Endometrium (tissue), 2 donors: ENCODE measurements around the gene EXOC4.

Source experiments
- FAIRE-seq: peaks from 2 replicates; lab custom pipeline; 2012; peaks lifted over from hg19 to GRCh38; lab: Jason Lieb, UNC
- donor health status: control.
- donor health status: control.

EXOC4 gene

DNA sequence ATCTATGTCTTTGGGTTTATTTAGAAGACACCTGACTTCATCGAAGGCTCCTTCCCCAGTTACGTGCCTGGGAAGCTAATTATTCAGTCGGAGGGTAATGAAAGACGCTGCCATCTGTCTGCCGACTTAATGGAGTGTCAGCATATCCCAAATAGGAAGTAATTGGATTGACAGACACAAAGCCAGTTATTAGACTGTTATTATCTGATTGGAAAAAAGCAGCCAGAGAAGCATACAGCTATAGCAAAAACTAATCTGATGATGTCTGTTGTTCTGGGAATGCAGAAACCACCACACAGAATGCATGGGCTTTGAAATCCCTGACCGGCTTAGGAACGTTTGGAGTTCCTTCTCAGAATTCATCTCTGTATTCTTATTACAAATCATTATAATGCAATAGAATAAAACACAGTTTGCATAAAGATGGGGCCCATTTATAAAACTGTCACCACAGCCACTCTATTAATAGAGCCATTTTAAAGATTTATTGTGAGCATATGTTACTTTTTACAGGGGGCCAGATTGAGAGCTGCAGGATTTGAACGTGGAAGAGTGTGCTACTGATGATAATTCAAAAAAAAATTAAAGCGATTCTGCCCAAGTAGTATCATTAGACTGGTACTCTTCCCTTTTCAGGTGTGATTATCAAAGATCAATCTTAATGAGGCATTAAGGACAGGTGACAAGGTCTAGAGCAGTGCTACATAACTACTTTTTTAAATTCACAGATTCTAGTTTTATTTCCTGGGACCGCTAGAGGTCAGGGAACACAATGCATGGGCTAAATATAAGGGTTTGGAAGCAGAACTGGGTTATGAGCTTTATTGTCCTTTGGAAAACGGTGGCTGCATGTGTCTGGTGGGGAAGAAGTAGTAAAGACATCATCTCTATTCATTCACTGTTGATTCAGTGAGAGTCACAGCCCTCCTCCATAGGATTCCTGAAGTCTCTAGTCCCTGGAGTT, 544.2 kb downstream of the EXOC4 start:
- FAIRE-seq, result no peak

DNA sequence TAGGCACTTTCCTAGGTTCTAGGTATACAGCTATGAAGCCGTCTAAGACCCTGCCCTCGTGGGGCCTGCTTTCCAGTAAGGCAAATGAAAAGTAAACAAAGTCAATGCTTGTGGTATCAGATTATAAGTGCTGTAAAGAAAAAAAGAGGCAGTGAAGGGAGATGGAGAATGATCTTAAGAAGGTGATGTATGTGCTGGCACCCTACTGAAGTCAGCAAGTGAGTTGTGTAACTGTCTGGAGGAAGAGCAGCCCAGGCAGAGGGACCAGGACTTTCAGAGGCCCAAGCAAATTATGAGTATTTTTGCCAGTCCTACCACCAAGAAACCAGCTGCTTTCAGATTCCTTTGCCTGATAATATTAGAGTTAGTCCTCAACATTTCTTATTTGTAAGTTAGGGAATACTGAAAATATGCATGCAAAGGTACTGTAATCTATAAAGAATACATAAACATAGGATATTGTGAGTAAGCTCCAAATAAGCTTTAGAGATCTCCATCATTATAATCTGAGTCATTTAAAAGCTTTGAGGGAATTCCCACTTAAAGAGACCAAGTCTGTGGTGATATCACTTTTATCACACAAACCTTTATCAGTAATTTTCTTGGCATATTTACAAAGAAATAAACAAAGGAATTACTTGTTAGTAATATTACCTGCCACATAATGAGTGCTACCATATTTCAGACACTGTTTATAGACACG, 545.1 kb downstream of the EXOC4 start:
- no peak for FAIRE-seq

DNA sequence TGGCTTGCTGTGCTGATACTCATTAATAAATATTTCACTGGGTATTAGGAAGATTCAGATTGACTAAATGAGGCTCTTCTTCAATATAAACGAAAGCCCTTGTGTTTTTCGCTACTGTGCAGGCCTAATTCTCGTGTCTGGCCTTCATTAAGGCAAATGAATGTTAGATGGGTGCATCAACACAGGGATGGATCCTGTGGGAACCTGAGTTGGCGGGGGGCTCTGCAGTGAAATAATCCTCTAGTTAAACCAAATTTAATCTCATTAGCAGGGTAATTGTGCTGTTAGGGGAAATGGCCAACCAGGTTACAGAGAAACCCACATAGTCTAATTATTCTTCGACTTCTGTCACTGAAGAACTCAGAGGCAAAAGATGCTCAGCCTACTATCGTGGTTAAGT, 548.5 kb downstream of the EXOC4 start:
- FAIRE-seq, result no peak

DNA sequence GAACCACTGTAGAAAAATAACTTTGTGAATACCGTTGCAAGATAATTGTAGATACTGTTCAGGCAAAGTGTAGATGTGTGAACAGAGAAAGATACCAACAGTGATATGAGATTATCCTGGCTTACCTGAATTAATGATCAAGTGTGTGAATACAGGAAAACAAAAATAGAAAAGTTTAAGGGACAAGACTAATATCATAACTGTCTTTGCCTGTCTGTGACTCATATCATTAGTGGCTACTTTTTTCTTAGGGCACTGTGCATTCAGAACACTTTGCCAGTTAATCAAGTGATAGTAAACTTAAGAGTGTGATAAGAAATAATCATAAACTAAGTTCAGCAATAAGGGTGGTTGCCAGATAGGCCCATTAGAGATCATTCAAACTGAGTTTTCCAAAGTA, 551.2 kb downstream of the EXOC4 start:
- FAIRE-seq, result no peak

DNA sequence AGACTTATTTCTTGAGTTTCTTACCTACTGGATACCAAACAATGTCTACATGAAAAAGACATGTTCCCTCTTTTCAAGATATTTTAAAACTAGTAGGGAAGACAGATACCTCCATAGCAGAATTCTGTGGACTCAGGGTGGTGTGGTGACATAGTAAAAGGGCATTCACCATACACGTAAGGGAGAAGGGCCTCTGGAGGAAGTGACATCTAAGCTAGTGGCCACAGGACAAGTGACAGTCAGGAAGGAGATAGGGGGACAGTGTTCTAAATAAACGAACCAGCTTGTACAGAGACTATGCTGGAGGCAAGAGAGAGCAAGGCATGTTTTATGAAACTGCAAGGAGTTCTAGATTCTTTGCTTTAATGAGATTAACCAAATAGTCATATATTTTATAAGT, 552.5 kb downstream of the EXOC4 start:
- no peak for FAIRE-seq

DNA sequence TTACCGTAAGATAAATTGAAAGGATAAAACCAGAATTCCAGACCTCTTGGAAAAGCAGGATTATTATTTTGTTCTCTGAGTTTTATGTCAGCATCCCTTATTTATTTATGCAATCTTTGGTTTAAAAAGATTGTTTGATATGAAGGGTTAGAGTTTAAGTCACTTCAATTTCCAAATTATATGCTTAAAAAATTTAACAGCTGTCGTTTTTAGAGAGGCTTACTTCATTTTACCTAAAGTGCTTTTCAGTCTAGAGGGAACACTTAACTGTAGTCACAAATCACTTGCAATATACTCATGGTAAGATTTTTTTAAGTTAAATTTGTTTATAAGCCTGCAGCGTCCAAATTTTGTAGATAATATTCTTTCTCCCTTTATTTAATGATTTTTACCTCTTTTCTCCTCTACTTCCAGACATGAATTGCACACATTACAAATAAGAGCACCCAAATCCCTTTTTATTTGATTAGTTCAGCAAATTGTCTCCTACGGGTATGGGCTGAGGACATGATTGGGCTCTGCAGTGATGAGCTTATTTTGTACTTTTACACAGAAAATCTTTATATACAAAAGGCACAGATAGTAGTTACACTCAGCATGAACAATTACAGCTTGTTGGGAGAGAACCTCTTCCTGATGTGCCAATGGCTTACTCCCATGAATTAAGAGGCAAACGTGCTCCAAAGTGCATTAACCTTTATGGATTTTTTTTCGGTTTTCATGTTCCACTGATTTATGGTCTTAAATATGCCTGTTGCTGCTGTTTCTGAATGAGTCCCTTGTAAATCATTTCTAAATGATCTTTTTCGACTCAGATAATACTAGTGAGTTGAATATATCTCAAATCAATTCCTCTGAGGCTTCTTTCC, 555.0 kb downstream of the EXOC4 start:
- no peak for FAIRE-seq

DNA sequence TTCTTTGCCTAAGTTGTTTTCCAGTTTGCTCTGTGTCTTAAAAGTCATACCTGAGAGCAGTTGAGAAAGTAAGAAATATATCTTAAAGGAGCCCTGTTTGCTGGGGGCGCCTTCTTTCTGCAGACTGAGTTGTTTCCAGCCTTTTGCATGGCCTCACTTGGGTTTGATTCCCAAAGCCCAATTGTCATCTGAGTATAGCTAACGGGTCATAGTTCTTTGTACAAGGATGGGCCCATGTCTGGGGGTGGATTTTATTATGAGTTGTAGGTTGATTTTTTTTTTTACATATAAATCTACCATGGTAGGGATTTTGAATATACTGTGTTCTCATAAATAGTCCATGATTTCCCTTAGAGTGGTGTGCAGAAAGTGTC, 555.6 kb downstream of the EXOC4 start:
- FAIRE-seq, result no peak

DNA sequence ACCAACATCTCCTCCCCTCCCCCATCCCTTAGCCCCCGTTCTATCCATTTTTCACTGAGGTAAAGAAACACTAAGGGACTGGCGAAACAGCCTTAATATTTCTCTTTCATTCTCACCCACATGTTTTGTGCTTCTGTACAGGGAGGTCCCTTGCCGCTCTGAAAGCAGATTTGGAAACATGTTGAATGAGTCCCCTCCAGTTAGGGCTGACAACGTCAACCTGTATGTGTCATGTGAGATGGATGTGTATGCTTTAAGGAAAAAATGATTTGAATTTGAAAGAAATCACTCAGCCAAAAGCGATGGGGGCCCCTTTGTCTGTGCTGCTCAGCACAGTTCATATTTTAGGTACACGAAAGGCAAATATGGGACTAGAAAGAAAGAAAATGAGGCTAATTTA, 560.0 kb downstream of the EXOC4 start:
- no peak for FAIRE-seq

DNA sequence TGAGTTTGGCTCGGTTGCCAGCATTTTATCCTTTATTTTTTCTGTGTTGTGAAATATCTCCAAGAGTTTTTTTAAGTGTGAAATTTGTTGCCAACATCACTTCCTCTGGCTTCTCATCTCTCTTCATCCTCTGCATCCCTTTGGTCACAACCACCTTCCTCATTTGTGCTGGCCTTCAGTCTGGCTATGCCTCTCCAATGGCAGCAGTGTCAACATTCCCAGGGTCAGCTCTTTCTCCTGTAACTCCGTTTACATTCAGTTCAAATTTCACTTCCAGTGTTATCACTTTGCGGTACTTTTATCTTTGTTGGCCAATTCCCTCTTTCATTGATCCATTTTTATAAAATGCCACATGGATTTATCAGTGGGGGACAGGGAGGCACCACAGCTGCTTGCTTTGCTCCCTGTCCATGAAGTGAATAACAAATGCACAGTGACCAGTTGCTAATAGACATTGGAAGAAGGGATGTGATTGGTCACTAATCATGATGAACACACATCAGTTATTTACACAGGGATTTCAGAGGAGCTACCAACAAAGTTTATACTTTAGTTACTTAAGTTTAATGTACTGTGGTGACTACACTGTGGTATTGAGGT, 562.8 kb downstream of the EXOC4 start:
- no peak for FAIRE-seq

DNA sequence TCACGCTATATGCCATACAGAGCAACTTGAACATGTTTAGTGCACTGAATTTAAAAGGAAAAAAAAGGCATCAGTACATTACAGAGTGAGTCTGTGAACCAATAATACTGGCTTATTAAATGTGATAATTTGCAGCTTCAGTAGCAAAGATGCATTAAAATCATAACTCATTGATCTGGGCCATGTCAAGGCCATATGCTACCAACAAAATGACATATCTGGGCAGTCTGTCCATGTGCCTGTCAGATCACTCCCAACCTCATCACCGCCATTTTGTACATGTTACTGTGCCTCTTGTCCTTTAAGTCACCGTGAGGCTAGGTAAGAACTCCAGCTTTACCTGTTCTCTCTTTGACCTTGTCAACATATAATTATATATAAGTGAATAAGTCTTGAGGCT, 566.8 kb downstream of the EXOC4 start:
- no peak for FAIRE-seq

DNA sequence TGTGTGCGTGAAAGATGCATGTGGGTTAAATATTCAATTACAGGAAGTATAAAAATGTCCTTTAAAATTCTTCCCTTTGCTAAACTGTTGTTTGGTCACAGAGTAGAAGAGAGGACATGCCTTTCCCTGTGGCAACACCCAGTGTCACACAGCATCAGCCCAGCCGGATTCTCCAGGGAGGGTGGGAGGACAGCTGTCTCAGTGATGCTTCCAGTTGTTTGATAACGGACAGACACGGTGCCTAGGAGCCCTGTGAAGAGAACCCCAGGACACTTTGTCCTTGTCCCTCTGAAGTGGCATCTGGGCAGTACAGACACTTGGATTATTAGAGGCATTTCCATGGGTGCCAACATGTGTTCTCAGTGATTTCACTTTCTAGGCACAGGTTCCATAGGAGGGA, 567.7 kb downstream of the EXOC4 start:
- no peak for FAIRE-seq

DNA sequence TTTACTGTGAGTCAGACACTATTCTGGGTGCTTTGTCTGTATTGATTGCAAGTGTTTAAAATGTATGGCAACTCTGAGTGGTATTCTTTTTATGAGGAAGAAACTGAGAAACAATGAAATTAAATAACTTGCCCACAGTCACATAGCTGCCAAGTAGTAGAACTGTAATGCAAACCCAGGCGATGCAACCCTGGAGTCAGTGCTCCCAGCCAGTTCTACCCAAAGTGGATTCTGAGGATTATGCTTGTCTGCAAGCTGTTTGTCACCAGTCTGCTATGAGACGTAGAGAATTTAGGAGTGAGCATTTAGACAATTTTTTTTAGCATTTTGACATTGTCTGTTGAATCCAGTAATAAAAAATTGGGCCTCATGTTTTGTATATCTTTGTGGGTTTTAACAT, 568.3 kb downstream of the EXOC4 start:
- no peak for FAIRE-seq

DNA sequence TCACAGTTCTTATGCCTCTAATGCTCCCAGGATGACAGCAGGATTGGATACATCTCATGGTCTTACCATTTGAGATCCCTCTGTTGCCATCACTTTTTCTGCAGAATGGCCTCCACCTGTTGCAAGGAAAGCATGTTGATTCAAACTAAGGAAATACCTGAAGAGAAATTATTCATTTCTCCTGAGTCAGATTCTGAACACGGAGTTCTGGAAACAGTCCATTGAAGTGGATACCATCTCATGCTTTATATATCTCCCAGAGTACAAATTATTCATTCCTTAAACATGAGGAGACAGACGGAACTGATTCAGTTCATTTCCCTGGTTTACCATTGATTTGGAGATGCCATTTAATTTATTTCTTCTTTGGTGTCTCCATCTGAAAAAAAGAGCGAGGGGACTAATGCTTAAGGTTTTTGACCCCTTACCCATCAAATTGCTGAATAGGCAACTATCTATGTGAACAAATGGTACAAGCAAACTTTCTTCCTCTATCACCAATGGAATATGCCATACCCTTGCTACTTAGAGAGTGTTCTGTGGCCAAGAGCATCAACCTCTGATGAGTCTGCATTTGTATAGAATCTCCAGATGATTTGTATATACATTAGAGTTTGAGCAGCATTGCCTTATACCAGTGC, 569.2 kb downstream of the EXOC4 start:
- no peak for FAIRE-seq

DNA sequence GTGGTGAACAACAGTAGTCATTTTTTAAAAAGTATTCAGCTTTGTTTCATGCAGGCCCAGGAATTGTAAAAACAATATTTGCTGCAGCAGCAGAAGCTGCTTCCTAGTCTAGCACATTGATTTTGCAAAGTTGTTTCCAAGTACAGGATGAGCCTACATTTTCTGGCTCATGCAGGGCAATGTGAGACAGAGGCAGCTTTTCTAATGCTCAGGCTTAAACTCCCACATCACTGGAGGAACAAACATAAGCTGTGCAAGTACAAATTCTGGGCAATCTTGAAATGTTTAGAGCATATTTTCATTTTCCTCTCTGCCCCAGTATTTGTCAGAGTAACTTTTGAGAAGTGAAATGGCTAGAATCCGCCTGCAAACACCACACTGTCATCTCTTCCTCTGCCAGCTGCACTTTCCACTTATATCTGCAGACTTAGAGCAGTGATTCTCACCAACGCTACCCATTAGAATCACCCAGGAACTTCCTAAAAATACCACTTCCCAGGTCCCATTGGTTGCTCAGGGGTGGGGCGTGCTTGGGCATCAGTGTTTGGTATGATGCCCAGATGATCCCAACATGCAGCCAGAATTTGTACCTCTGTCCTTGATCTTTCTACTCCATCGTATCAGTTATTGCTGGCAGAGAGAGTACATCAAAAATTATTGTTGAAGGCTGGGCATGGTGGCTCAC, 570.1 kb downstream of the EXOC4 start:
- FAIRE-seq, result no peak

DNA sequence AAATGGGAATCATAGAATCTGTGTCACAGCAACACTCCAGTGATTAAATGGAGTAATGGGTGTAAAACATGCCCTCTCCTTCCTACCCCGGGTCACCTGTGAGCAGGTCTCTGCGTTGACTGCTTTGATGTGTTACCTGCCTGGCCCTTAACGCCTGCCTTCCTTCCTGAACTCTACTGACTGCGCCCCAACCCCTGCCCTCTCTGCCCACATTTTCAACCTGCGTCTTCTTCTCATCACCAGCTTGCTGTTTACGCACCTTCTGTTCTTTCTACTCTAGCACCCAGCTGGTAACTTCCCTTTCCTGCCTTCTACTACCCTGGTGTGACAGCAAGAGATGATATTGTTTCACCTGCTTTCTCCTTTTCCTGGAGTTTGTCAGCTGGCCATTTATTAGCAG, 571.3 kb downstream of the EXOC4 start:
- FAIRE-seq, result no peak

DNA sequence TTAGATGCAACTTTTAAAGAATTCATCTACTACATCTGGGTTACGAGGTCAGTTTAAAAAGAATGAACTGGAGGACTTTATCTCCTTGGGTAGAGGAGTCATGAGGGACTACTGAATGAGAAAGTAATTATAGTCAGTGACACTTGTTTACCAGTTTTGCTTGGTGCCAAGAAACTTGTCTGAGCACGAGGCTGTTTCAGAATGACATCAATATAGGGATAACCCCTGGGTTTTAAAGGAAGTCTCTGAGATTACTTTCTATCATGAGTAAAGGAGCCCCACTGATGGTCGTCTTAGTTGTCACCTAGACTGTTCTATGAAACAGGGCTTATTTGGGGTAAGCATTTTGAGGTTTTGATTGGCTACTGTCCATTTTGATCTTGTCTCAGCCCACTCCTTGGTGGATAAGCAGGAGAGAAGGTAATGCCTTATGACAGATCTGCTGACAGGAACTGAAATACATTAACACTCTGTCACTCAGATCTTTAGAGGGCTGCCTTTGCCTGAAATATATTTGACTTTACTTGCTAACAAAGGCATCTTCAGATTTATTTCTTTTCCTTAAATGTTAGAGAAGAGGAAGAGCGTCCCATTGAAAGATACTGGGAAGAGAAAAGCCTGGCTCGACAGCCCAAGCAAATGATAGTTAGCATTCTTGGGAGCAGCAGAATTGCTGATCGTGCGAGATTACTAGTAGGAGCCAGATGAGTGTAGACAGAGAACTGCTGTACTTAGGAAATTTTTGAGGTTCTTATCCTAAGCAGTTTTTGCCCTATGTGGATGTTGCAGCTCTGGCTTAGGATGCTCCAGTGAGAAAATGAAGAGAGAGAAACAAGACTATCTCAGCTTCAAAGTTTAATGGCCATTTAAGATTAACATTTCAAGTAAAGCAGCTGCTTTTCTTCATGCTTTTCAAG, 575.1 kb downstream of the EXOC4 start:
- no peak for FAIRE-seq

DNA sequence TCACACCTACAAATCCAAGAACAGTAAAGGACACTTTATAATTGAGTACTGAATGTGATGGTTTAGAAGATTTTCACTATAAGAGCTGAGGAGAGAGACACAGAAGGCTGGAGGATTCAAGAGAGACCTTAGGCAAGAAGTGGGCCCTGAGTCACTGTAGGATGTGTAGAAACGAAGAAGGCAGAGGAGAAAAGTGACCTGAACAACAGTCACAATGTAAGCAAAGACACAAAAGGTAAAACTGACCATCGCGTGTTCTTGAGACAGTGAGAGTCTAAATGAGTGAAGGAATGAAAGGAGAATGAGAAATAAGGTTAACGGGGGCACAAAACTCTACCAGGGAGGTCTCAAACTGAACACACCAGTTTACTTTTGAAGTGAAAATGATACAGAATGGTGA, 576.0 kb downstream of the EXOC4 start:
- no peak for FAIRE-seq

DNA sequence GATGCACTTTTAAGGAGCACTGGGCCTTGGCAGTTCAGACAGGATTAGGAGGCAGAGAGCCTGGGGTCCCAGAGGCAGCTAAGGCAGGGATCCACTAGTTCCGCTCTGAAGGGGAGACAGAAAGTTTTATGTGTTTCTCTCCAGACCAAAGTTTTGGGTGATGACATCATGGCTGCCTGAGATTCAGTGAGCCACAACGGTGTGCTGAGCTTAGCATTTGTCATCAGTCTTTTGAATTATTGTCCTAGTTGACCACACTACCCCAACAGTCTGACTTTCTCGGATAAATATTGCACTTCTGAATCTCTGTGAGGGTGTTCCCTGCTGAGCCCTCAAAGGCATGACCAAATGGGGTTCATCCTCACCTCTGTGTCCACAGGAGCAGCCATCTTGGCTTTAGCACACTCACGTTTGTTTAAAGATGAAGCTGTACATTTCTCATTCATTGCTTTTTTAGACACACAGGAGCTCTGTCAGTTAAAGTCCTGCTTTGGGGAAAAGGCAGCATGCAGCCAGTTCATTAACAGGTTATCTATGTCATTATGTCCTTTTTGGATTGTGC, 576.5 kb downstream of the EXOC4 start:
- no peak for FAIRE-seq

DNA sequence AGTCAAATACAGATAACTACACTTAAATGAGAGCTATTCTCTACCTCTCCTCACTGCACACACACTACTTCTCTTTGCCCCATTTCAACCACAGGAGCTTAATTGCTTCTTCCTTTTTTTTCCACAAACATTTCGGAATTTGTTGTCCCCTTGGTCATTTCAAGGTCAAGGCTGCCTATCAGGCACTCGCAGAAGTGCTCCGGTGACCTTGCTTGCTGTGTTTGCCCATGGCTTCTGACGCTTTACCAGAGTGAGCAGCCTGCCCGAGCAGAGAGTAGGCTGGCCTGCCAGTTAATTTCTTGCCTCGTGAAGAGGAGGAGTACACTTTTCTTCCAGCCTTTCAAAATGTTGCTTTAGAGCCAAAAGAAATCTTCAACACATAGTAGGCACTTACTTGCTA, 577.2 kb downstream of the EXOC4 start:
- no peak for FAIRE-seq

DNA sequence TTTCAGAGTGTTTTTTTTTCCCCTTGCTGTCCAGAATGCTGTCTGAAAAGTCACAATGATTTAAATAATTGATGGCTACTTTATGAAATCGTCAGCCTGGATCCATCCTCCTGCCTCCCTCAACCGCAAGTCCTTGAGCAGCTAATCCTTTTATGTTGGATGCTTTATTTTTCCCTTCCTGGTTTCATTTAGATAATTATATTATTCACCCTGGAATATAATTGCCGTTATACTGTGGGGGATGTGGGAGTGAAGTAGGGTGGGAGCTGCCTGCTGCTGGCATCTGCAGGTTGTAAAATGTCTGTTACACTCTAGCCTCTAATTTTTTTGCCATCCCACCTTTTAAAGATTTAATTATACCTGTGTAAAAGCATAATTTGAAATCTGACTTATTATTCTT, 583.8 kb downstream of the EXOC4 start:
- FAIRE-seq, result no peak
